HG03342 (cell line): Measurements from ENCODE around the gene PRR35.

Source experiments
- ATAC-seq: cut with Tn5 transposase; IDR thresholded peaks from one replicate; pipeline ENCODE4 v1.9.1; 2021; ENCODE audit warnings: mild to moderate bottlenecking, moderate library complexity; ENCODE audit not compliant: unreplicated experiment

Gene PRR35

GRCh38 chr16:560204-560700 lies at the start of gene PRR35:
TSS of gene PRR35 (plus strand) at chr16:560394. CDS start at chr16:563295, 2,901 bp downstream.
- no peak for ATAC-seq

DNA sequence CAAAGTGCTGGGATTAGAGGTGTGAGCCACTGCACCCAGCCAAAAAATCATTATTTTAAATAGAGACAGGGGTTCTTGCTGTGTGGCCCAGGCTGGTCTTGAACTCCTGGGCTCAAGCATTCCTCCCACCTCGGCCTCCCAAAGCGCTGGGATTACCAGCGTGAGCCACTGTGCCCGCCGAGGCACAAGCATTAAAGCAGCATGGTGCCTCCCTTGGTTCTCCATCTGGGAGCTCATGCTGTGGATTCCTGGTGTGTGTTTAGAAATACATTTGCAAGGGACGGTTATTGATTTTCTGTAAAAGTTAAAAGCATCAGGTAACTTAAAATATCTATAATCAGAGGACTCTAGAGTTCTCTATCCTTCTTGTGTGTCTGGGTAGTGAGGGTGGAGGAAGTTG lies 47.4 kb upstream of the PRR35 start:
- no peak for ATAC-seq

DNA sequence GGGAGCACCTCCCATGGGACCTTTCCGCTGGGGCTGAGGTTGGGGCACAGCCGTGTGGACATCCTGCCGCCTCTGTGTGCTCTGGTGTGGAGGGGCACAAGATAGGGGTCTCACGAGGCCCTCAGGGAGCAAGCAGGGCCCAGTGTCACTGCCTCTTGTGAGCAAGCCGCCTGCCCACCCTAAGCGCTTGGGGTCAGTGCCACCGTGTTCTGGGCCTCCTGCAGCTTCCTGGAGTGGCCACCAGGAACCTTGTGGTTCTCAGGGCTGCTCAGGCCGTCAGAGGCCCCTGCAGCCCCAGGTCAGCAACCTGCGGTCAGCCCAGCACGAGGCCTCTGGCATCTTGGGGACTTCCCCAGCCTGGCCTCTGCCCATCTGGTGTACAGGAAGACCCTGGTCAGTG lies 46.2 kb upstream of the PRR35 start:
- no peak for ATAC-seq

DNA sequence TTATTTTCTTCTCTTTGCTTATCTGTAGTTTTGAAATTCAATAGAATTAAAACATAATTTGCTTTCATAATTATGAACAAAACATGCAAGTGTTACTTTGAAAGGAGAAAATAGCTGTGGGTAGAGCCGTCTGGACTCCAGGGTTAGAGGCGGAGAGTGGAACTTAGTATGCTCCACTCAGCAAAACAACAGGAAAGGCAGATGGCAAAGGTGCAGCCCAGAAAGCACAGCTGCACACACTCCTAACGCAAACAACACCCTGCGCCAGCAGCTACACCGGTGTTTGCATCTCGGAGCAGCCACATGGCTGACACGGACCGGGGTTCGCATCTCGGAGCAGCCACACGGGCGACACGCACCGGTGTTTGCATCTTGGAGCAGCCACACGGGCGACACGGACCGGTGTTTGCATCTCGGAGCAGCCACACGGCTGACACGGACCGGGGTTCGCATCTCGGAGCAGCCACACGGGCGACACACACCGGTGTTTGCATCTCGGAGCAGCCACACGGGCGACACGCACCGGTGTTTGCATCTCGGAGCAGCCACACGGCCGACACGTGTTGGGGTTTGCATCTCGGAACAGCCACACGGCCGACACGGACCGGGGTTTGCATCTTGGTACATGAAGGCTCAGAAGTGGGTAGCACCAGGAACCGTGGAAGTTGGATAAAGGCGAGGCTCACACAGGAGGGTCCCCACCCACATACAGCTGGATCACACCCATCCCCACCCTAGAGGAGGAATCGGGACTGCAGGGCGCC lies 44.8 kb upstream of the PRR35 start:
- no peak for ATAC-seq

GRCh38 chr16:515939-516226 lies 44.3 kb upstream of the PRR35 start:
- ATAC-seq: no peak

GRCh38 chr16:516301-516700 lies 43.9 kb upstream of the PRR35 start:
- no peak for ATAC-seq

DNA sequence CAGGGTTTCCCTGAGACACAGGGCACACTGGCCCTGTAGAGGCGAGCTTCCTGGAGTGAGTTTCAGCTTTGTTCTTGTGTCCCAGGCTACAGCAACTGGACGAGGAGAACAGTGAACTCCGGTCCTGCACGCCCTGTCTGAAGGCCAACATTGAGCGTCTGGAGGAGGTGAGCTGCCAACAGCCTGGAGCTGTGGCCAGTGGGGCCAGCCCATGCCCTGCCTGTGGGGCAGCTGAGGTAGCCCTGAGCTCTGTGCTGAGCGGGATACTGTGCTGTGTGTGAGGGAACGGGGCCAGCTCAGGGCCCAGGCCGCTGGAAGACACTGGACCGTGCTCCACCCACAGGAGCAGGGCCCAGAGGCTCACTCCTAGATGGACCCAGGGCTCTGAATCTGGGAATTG lies 41.3 kb upstream of the PRR35 start:
- ATAC-seq: no peak

DNA sequence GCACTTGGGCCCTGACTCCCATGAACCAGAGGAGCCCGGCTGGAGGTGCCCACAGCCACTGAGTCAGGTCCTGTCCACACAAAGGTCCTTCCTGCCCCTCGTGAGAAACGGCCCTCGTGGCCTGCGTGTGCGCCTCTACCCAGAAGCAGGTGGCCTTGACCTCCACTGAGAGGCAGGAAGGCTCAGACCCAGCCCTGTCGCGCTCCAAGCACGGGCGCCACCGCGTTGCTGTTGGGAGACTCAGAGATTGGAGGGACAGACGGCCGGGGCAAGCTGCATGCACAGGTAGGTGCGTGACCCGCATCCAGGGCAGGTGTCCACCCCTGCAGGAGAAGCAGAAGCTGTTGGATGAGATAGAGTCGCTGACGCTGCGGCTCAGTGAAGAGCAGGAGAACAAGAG lies 40.8 kb upstream of the PRR35 start:
- ATAC-seq: no peak

- no peak for ATAC-seq
Observed at GRCh38 chr16:519841-520687, 40.1 kb upstream of the PRR35 start.

- ATAC-seq: no peak
Observed at GRCh38 chr16:520847-521246, 39.3 kb upstream of the PRR35 start.

DNA sequence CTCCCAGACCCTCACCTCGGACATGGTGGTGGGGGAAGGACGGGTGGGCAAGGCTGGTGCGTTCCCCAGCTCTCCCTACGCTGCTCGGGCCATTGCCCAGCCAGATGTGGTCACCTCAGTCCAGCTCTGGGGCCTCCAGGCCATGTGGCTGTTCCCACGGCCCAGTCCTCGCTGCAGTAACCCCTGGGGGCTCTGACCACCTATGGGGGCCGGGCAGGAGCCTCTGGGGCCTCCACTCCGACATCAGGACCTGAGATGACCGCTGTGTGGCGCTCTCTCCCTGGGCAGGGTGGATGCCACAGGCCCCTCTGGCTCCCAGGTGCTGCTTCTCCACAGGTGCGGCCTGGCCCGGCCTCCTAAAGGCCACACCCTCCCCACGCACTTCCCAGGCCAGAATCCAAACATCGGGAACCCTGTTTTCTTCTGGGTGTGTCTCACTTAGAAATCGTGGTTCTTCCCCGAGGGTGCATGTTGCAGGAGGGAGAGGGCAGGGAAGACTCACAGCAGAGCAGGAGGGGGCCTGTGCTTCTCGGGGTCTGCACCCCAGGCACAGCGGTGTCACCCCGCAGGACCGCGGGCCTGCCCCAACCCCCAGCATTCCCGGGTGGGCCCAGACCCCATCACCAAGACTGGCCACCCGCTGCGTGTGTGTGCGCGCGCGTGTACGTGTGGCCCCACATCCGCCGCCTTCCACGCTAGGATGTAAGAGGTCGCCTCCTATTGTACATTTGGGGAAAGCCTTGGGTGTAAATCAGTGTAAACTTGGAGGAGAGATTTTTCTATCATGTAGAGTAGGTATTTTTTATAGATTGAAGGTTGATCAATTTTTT lies 38.6 kb upstream of the PRR35 start:
- no peak for ATAC-seq

DNA sequence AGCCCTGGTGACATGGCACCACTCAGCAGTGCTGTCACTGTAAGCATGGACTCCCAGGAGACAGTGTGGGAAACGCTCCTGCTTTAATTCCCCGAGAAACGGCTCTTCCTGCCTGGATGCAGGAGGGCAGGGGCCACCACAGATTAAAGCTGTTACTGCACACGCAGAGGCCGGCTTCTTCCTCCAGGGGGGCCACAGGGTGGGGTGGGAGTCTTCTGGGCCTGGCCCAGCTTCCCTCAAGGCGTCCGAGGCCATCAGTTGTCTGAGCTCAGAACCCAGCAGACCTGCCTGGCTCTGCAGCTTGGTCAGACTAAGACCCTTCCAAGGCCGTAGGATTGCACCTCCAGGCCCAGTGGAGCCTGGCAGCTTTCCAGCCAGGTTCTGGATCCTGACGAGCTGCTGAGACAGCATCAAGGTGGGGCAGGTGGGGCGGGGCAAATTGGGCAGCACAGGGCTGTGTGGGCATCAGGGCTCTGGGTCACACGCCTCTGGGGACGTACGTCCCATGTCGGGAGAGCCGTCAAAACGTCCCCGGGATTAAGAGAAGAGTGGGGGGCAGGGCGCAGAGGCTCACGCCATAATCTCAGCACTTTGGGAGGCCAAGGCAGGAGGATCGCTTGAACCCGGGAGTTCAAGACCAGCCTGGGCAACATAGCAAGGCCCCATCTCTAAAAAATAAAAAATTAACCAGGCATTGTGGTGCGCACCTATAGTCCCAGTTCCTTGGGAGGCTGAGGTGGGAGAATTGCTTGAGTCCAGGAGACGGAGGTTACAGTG lies 37.7 kb upstream of the PRR35 start:
- ATAC-seq: no peak

- no peak for ATAC-seq
Observed at GRCh38 chr16:523097-523741, 37.0 kb upstream of the PRR35 start.

DNA sequence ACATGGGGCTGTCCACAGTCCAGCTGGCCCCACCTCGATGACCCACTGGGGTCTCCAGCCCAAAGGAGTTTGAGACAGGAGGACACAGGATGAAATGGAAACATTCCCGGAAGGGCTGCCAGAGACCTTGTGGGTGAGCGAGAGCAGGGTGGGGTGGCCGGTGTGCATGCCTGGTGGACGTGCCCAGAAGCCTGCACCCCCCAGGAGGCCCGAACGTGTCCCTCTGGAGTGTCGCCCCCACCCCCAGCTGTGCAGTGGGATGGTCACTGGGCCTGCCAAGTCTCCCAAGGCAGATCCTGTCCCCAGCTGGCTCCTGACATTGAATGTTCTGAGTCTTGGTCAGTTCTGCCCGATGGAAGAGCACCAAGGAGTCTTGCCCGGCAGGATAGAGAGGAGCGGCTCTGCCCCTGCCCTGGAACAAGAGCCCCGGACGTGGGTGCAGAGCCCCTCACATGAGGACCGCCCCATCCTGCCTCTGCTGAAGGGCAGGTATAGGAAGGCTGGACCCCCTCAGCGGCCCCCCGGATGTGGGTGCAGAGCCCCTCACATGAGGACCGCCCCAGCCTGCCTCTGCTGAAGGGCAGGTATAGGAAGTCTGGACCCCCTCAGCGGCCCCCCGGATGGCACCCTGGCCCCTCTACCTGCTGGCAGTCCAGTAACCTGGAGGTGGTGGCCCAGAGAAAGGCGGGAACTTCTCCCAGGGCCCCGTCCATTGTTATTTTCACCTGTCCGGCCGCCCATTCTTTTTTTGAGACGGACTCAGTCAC lies 35.7 kb upstream of the PRR35 start:
- ATAC-seq: no peak

DNA sequence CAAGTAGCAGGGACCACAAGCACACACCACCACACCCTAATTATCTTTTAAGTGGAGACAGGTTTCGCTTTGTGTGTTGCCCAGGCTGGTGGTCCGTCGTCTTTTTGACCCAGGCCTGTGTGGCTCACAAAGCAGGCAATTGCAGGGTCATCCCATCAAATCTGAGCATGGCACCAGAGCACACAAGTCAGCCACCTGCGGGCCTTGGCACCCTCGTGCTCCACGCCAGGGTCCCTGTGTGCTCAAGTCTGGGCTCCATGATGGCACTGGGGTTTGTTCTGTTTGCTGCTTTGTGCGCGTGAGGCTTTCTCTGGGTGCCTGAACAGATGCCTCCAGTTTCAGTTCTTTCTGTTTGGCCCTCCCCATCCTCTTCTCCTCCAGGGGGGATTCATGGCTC lies 35.1 kb upstream of the PRR35 start:
- ATAC-seq: no peak

- ATAC-seq: no peak
Observed at GRCh38 chr16:525520-526180, 34.5 kb upstream of the PRR35 start.

DNA sequence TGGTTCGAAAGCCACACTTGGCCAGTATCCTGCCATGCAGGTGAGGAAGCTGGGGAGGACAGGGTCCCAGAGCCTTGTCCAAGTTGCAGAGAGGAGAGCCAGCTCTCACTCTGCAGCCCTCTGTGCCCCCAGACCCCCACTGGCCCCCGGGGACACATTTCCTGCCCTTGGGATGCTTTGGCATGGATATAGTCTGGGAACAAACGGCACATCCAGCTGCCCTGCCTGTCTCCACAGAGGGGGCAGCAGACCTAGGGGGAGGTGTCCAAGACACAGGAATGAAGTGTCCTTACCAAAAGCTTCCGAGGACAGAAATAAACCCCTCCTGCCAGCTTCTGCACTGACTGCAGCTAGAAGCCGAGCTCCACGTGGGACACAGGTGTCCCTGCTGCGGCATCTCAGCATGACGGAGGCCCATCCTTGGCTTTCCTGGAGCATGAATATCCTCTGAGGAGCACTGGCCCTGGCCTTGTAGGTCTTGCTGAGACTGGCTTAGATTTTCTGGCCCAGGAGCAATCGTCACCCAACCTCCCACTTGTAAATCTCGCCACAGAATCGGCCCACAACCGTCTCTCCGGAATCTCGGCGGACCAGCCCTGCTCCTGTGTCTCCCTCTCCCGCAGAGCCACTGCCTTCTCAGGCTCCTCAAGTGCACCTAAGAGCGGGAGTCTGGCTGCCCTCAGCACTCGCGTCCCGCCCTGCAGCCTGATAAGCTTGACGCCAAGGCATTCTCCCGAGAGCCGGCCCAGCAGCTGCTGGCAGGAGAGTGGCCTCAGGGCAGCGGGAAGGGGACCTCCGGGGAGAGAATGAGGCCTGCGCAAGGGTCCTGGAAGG lies 33.8 kb upstream of the PRR35 start:
- ATAC-seq: no peak
